CD1c-positive myeloid dendritic cell (primary cell): Measurements from ENCODE around the gene TSPOAP1.

Experiments used
- DNase-seq: peaks from one replicate; pipeline ENCODE4 v3.0.0-alpha.2; 2016; ENCODE audit errors: extremely low spot score

Gene TSPOAP1

GRCh38 chr17:58316260-58316960 lies 12.2 kb downstream of the TSPOAP1 start:
- DNase-seq = no peak

GRCh38 chr17:58315750-58316149 lies 12.8 kb downstream of the TSPOAP1 start:
- no peak for DNase-seq

- DNase-seq = no peak
Measured at GRCh38 chr17:58315281-58315711, 13.3 kb downstream of the TSPOAP1 start.

GRCh38 chr17:58314706-58315015 lies 13.9 kb downstream of the TSPOAP1 start:
- DNase-seq = no peak

GRCh38 chr17:58313815-58314705 lies 14.5 kb downstream of the TSPOAP1 start:
- DNase-seq = no peak

- DNase-seq = no peak
Measured at GRCh38 chr17:58312829-58313228, 15.8 kb downstream of the TSPOAP1 start.

GRCh38 chr17:58312021-58312630 lies 16.5 kb downstream of the TSPOAP1 start:
- no peak for DNase-seq

- DNase-seq = no peak
Measured at GRCh38 chr17:58311429-58311894, 17.1 kb downstream of the TSPOAP1 start.

GRCh38 chr17:58310511-58311428 lies 17.8 kb downstream of the TSPOAP1 start:
- DNase-seq = no peak

GRCh38 chr17:58309918-58310259 lies 18.7 kb downstream of the TSPOAP1 start:
- DNase-seq = no peak

GRCh38 chr17:58308985-58309917 lies 19.3 kb downstream of the TSPOAP1 start:
- peak; percentile 56 for DNase-seq

GRCh38 chr17:58308173-58308984 lies 20.2 kb downstream of the TSPOAP1 start:
- peak; percentile 84 for DNase-seq

GRCh38 chr17:58307468-58308172 lies 21.0 kb downstream of the TSPOAP1 start:
- no peak for DNase-seq

- no peak for DNase-seq
Measured at GRCh38 chr17:58306131-58306951, 22.3 kb downstream of the TSPOAP1 start.

GRCh38 chr17:58305626-58306025 lies 23.0 kb downstream of the TSPOAP1 start:
- no peak for DNase-seq

- no peak for DNase-seq
Measured at GRCh38 chr17:58304750-58305486, 23.7 kb downstream of the TSPOAP1 start.

GRCh38 chr17:58303971-58304749 lies 24.4 kb downstream of the TSPOAP1 start:
- DNase-seq = peak; percentile 70
